ENCODE data around the gene DOCK10.

- no peak for TF ChIP-seq CTCF (conservative IDR thresholded peaks at IDR 0.05; ENCODE audit: low read length)
- TF ChIP-seq EZH2phosphoT487 (IDR thresholded peaks at IDR 0.05; ENCODE audit: borderline replicate concordance, low read depth, low read length), result no peak
Observed at GRCh38 chr2:225040142-225040541, 2.1 kb downstream of the DOCK10 start.
